ENCODE data around the gene FEZ2. TPM values are rescaled to one million over a fixed set of nuclear protein-coding genes. Genes with fewer than 3 reads are reported as not detected.

Gene FEZ2
- total and polyA plus RNA-seq, 9 of the 15 experiments (the other 6 are each of a cell fraction or from before 2014, with no cell fraction given): 9.9 to 35.5 (median 20.1) TPM

GRCh38 chr2:36528274-36528673, 69.7 kb downstream of the FEZ2 start:
- BruUV-seq (replicated peaks): no TSS peak
- in situ Hi-C loops (cut with MboI): no loop called here
- WGBS (ENCODE audit: insufficient coverage, low coverage, missing lambda C conversion rate): 30% methylated on average over 4 of the region's 4 CpGs
- H3K4me2 ChIP-seq (ENCODE audit: insufficient read depth, low read length): no peak overlapping the region
- no peak for TF ChIP-seq LEF1 (IDR thresholded peaks at IDR 0.05)
- TF ChIP-seq NR1H2 (CRISPR knock-in tag; IDR thresholded peaks at IDR 0.05): no peak
- TF ChIP-seq TEAD2 (tag; IDR thresholded peaks at IDR 0.05): no peak
- H3K36me3 ChIP-seq (ENCODE audit: control insufficient read depth, insufficient read depth, low read length): no peaks in the 10 kb centered on the region
- POLR2A ChIA-PET: interaction anchor here (1.2 kb wide), 1 partner anchor 16 kb away, joined by 3 read pairs; no protein-coding TSS in a partner anchor
- peaks cover 0 to 7% of the 10 kb centered on the region in 2 experiments; a peak in 1 of 5 replicates for H3K4me1 ChIP-seq (replicated peaks in 1 of 2; ENCODE audit: control insufficient read depth in 2 of 2, insufficient read depth in 2 of 2, low read length in 2 of 2)
- CTCF ChIA-PET (ENCODE audit: low intra/inter-chr PET ratio): no interaction called here
- FAIRE-seq: no peak
- 0 out of 2 replicates have a peak overlapping the region, but pooled peaks have one; percentile 5 for H2AFZ ChIP-seq (ENCODE audit: low read depth, low read length)
- intact Hi-C loops (cut with micrococcal nuclease): no loop called here
- H3K9me3 ChIP-seq (replicated peaks; ENCODE audit: control insufficient read depth, insufficient read depth, low read depth, low read length): no peaks in the 10 kb centered on the region
- no peak overlapping the region for H3K9ac ChIP-seq (ENCODE audit: insufficient read depth in 1 of 2, low read depth in 2 of 2, low read length in 2 of 2)
- H3K4me3 ChIP-seq: no peak overlapping the region
- no peaks in the 10 kb centered on the region for H3K9me1 ChIP-seq (ENCODE audit: control insufficient read depth, insufficient read depth, low read length)
- H3K27me3 ChIP-seq (ENCODE audit: control insufficient read depth in 2 of 2, insufficient read depth in 2 of 2, low read length in 2 of 2): peaks cover 0 to 4% of the 10 kb centered on the region in 2 experiments; a peak in 1 of 5 replicates
- H3K27ac ChIP-seq (ENCODE audit: extremely low read depth, low read depth, low read length): no peak overlapping the region
- no peak for DNase-seq (ENCODE audit: extremely low read depth in 1 of 4, low spot score in 3 of 4)
- no peaks in the 10 kb centered on the region for H4K20me1 ChIP-seq (replicated peaks; ENCODE audit: control insufficient read depth, insufficient read depth, low read length)
- ATAC-seq: no peak
- no peaks in the 10 kb centered on the region for H3K79me2 ChIP-seq (ENCODE audit: control insufficient read depth, insufficient read depth, low read length)

- TF ChIP-seq ZNF408 (CRISPR knock-in tag; IDR thresholded peaks at IDR 0.05; ENCODE audit: low read depth): no peak
- TF ChIP-seq ZNF76 (CRISPR knock-in tag; IDR thresholded peaks at IDR 0.05; ENCODE audit: borderline replicate concordance): no peak
- TF ChIP-seq CBX2 (IDR thresholded peaks at IDR 0.05; ENCODE audit: insufficient read depth, low read length, poor library complexity, severe bottlenecking): no peak
- TF ChIP-seq PHF8 (IDR thresholded peaks at IDR 0.05; ENCODE audit: borderline replicate concordance, low read length): no peak
- TF ChIP-seq ZNF232 (CRISPR knock-in tag; IDR thresholded peaks at IDR 0.05): no peak
- no peak for TF ChIP-seq SRF (CRISPR knock-in tag; IDR thresholded peaks at IDR 0.05)
- TF ChIP-seq ZNF277 (CRISPR knock-in tag; IDR thresholded peaks at IDR 0.05; ENCODE audit: borderline replicate concordance): no peak
- TF ChIP-seq NFXL1 (CRISPR knock-in tag; IDR thresholded peaks at IDR 0.05): no peak
- no peak for TF ChIP-seq PHB (CRISPR knock-in tag; IDR thresholded peaks at IDR 0.05)
- H3K4me2 ChIP-seq (ENCODE audit: insufficient read depth, low read length): no peak overlapping the region
- peaks cover 0 to 4% of the 10 kb centered on the region in 2 experiments; a peak in 1 of 5 replicates for H3K4me1 ChIP-seq (replicated peaks in 1 of 2; ENCODE audit: control insufficient read depth in 2 of 2, insufficient read depth in 2 of 2, low read length in 2 of 2)
- intact Hi-C loops (cut with micrococcal nuclease) (no loop called here), in situ Hi-C loops (cut with MboI) (no loop called here)
- no peaks in the 10 kb centered on the region for H3K9me3 ChIP-seq (replicated peaks; ENCODE audit: control insufficient read depth, insufficient read depth, low read depth, low read length)
- WGBS (ENCODE audit: insufficient coverage, low coverage, missing lambda C conversion rate): 8% methylated on average over 2 of the region's 2 CpGs
- no TSS peak for BruUV-seq (replicated peaks)
- no peak for ATAC-seq
- ChIA-PET POLR2A (no interaction called here), CTCF (ENCODE audit: low intra/inter-chr PET ratio) (no interaction called here)
- H3K9ac ChIP-seq (ENCODE audit: insufficient read depth in 1 of 2, low read depth in 2 of 2, low read length in 2 of 2): no peak overlapping the region
- no peaks in the 10 kb centered on the region for H3K9me1 ChIP-seq (ENCODE audit: control insufficient read depth, insufficient read depth, low read length)
- H3K4me3 ChIP-seq: no peak overlapping the region
- DNase-seq (ENCODE audit: extremely low read depth in 1 of 4, low spot score in 3 of 4): no peak
- H3K27ac ChIP-seq (ENCODE audit: extremely low read depth, low read depth, low read length): no peak overlapping the region
- FAIRE-seq: no peak
- peaks cover 0 to 4% of the 10 kb centered on the region in 2 experiments; a peak in 1 of 5 replicates for H3K27me3 ChIP-seq (ENCODE audit: control insufficient read depth in 2 of 2, insufficient read depth in 2 of 2, low read length in 2 of 2)
- no peak overlapping the region for H2AFZ ChIP-seq (ENCODE audit: low read depth, low read length)
- H3K36me3 ChIP-seq (ENCODE audit: control insufficient read depth, insufficient read depth, low read length): no peaks in the 10 kb centered on the region
- no peaks in the 10 kb centered on the region for H3K79me2 ChIP-seq (ENCODE audit: control insufficient read depth, insufficient read depth, low read length)
- no peaks in the 10 kb centered on the region for H4K20me1 ChIP-seq (replicated peaks; ENCODE audit: control insufficient read depth, insufficient read depth, low read length)
Observed at GRCh38 chr2:36526226-36526625, 71.7 kb downstream of the FEZ2 start.

Measured in K562 (cell line).